Vagina (tissue), 2 donors: ENCODE data around the gene CDH1.

Experiments
- POLR2A ChIP-seq, 2 donors: fragments of 450-650 bp; IDR thresholded peaks; one replicate each; pipeline ENCODE4 v1.6.1; 2017; ENCODE audit warnings: antibody characterized with exemption in 2 of 2, mild to moderate bottlenecking in 2 of 2, moderate library complexity in 2 of 2
- POLR2AphosphoS5 ChIP-seq, 2 donors: sonication (generic); formaldehyde crosslinking; IDR thresholded peaks; one replicate each; pipeline ENCODE4 v1.9.0; 2017; ENCODE audit warnings: antibody characterized with exemption in 2 of 2, mild to moderate bottlenecking in 2 of 2, low read depth in 1 of 2; ENCODE audit not compliant: insufficient read depth in 1 of 2

- TF ChIP-seq POLR2A (IDR thresholded peaks at IDR 0.05) (no peak), POLR2AphosphoS5 (IDR thresholded peaks at IDR 0.05; ENCODE audit: insufficient read depth in 1 of 2, low read depth in 1 of 2) (no peak)
Observed at GRCh38 chr16:68823401-68824135, 86.5 kb downstream of the CDH1 start.
